ENCODE measurements around the gene ZBTB4. TPM values are rescaled to one million over a fixed set of nuclear protein-coding genes. Genes with fewer than 3 reads are reported as not detected.

ZBTB4 gene
- total RNA-seq, 1 experiment from 2014 or later, result 17.1 TPM

GRCh38 chr17:7490144-7490543 is 10.7 kb upstream of the ZBTB4 start:
- H3K4me2 ChIP-seq (ENCODE audit: low read length), result no peak overlapping the region
- peaks cover 10 to 45% of the 10 kb centered on the region in 2 experiments for H3K36me3 ChIP-seq (ENCODE audit: control insufficient read depth in 1 of 2, insufficient read depth in 2 of 2, low read length in 2 of 2)
- H3K9me3 ChIP-seq (ENCODE audit: control insufficient read depth in 1 of 2, insufficient read depth in 1 of 2, low read depth in 1 of 2, low read length in 2 of 2), result no peaks in the 10 kb centered on the region
- H2AFZ ChIP-seq (ENCODE audit: low read depth, low read length, poor library complexity, severe bottlenecking), result no peak overlapping the region
- ChIA-PET POLR2A (interaction anchor here (0.6 kb wide), 1 partner anchor 227 kb away, joined by 3 read pairs; no protein-coding TSS in a partner anchor), RAD21 (ENCODE audit: low non-redundant PET in 1 of 2, low total read pairs in 2 of 2, uncharacterized antibody in 2 of 2, unreplicated experiment in 2 of 2) (no interaction called here), CTCF (no interaction called here)
- DNase-seq (ENCODE audit: low read depth, low spot score) (no peak), ATAC-seq (no peak)
- TF ChIP-seq MAX (IDR thresholded peaks at IDR 0.05), result no peak
- no peak for TF ChIP-seq ZFX (IDR thresholded peaks at IDR 0.05)
- TF ChIP-seq POLR2A (IDR thresholded peaks at IDR 0.05; ENCODE audit: borderline replicate concordance, extremely low read depth, insufficient read depth, insufficient read length), result no peak
- TF ChIP-seq REST (IDR thresholded peaks at IDR 0.05; ENCODE audit: low read depth), result no peak
- no peak for TF ChIP-seq YY1 (IDR thresholded peaks at IDR 0.05; ENCODE audit: extremely low read depth, insufficient replicate concordance, low read depth, low read length)
- TF ChIP-seq ATF3 (IDR thresholded peaks at IDR 0.05), result no peak
- TF ChIP-seq JUND (IDR thresholded peaks at IDR 0.05), result no peak
- TF ChIP-seq ZNF274 (IDR thresholded peaks at IDR 0.05; ENCODE audit: low read depth, low read length), result no peak
- TF ChIP-seq SRF (IDR thresholded peaks at IDR 0.05; ENCODE audit: low read depth), result no peak
- no peak for TF ChIP-seq SIN3A (IDR thresholded peaks at IDR 0.05; ENCODE audit: low read depth)
- no peak for TF ChIP-seq RAD21 (IDR thresholded peaks at IDR 0.05; ENCODE audit: low read depth)
- TF ChIP-seq TCF7L2 (IDR thresholded peaks at IDR 0.05; ENCODE audit: borderline replicate concordance, extremely low read depth, insufficient read depth, insufficient read length), result no peak
- TF ChIP-seq FOSL1 (IDR thresholded peaks at IDR 0.05; ENCODE audit: low read depth), result no peak
- BruUV-seq (replicated peaks), result no TSS peak
- H3K9me2 ChIP-seq (ENCODE audit: insufficient read depth), result no peaks in the 10 kb centered on the region
- peaks cover 9 to 17% of the 10 kb centered on the region in 2 experiments; a peak in 3 of 4 replicates for H3K4me1 ChIP-seq (ENCODE audit: control insufficient read depth in 1 of 2, insufficient read depth in 2 of 2, low read length in 2 of 2)
- no peak overlapping the region for H3K27ac ChIP-seq (ENCODE audit: low read depth, low read length)
- no peaks in the 10 kb centered on the region for H3K27me3 ChIP-seq (ENCODE audit: insufficient read depth, low read length)
- peaks cover 59% of the 10 kb centered on the region; the same call in 1 of the 2 replicates for H4K20me1 ChIP-seq (ENCODE audit: insufficient read depth)
- no peak overlapping the region for H3K9ac ChIP-seq (ENCODE audit: low read length)
- no peak overlapping the region for H3K4me3 ChIP-seq (replicated peaks in 1 of 2; ENCODE audit: low read depth in 1 of 2, low read length in 2 of 2)
- H3K79me2 ChIP-seq (ENCODE audit: insufficient read depth, low read length), result peaks cover 100% of the 10 kb centered on the region
- intact Hi-C loops (cut with micrococcal nuclease), result no loop called here

All from HCT116 (cell line).